PFSK-1 (cell line): ENCODE measurements around the gene GORASP1.

Experiments used
- FOXP2 ChIP-seq: optimal IDR thresholded peaks from 2 replicates; pipeline ENCODE3; 2011; ENCODE audit warnings: borderline replicate concordance, control low read depth, inconsistent platforms; ENCODE audit not compliant: insufficient read depth; ENCODE audit errors: extremely low read length, extremely low read depth
- POLR2AphosphoS5 ChIP-seq: IDR thresholded peaks from 2 replicates; pipeline ENCODE4 v1.6.1; 2012; ENCODE audit warnings: low read depth, mild to moderate bottlenecking, control low read depth, low read length, moderate library complexity
- SIN3A ChIP-seq: IDR thresholded peaks from 2 replicates; pipeline ENCODE4 v1.6.1; 2012; ENCODE audit warnings: mild to moderate bottlenecking, low read length, moderate library complexity, borderline replicate concordance; ENCODE audit not compliant: insufficient read depth
- TAF1 ChIP-seq: IDR thresholded peaks from 2 replicates; pipeline ENCODE4 v1.6.1; 2012; ENCODE audit warnings: low read length, control low read depth, borderline replicate concordance; ENCODE audit not compliant: insufficient read depth
- TF ChIP-seq, protein P1 (sequence below), 2 experiments: IDR thresholded peaks; 2 replicates each; pipeline versions ENCODE4 v1.6.1 to v1.8.0; 2011 to 2012; ENCODE audit warnings: low read depth in 2 of 2, low read length in 2 of 2, control low read depth in 1 of 2, inconsistent platforms in 1 of 2, mild to moderate bottlenecking in 1 of 2, moderate library complexity in 1 of 2; ENCODE audit not compliant: insufficient read depth in 1 of 2

The GORASP1 gene

DNA sequence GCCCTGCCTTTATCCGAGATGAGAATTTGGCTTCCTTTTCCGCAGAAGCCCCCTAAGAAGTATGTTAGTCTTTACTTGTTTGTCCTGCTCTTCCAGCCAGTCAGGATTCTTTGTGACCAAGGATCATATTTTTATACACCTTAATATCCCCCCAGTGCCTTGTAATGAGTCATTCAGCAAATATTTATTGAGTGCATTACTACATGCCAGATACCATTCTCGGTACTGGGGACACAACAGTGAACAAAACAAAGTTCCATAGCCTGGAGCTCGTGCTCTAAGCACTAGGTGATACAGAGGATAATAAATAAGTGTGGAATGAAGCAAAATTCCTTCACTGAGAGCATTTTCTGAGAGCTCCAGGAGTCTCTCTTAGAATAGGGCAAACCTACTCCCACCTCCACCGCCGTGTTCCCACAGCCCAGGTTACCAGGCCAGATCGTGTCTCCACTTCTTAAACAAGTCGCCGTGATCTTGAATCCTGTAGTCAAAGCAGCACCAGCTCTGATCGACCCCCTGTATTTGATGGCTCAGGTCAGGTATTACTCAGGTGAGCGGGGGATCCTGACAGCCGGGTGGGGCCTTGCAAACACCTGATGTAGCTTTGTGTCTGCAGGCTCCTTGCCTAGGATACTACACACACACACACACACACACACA lies 18.5 kb upstream of the GORASP1 start:
- TF ChIP-seq TAF1: no peak
- TF ChIP-seq FOXP2: no peak
- TF ChIP-seq, protein P1, sequence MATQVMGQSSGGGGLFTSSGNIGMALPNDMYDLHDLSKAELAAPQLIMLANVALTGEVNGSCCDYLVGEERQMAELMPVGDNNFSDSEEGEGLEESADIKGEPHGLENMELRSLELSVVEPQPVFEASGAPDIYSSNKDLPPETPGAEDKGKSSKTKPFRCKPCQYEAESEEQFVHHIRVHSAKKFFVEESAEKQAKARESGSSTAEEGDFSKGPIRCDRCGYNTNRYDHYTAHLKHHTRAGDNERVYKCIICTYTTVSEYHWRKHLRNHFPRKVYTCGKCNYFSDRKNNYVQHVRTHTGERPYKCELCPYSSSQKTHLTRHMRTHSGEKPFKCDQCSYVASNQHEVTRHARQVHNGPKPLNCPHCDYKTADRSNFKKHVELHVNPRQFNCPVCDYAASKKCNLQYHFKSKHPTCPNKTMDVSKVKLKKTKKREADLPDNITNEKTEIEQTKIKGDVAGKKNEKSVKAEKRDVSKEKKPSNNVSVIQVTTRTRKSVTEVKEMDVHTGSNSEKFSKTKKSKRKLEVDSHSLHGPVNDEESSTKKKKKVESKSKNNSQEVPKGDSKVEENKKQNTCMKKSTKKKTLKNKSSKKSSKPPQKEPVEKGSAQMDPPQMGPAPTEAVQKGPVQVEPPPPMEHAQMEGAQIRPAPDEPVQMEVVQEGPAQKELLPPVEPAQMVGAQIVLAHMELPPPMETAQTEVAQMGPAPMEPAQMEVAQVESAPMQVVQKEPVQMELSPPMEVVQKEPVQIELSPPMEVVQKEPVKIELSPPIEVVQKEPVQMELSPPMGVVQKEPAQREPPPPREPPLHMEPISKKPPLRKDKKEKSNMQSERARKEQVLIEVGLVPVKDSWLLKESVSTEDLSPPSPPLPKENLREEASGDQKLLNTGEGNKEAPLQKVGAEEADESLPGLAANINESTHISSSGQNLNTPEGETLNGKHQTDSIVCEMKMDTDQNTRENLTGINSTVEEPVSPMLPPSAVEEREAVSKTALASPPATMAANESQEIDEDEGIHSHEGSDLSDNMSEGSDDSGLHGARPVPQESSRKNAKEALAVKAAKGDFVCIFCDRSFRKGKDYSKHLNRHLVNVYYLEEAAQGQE (IDR thresholded peaks at IDR 0.05; ENCODE audit: insufficient read depth in 1 of 2, low read depth in 2 of 2, low read length in 2 of 2): no peak
- no peak for TF ChIP-seq POLR2AphosphoS5
- no peak for TF ChIP-seq SIN3A

DNA sequence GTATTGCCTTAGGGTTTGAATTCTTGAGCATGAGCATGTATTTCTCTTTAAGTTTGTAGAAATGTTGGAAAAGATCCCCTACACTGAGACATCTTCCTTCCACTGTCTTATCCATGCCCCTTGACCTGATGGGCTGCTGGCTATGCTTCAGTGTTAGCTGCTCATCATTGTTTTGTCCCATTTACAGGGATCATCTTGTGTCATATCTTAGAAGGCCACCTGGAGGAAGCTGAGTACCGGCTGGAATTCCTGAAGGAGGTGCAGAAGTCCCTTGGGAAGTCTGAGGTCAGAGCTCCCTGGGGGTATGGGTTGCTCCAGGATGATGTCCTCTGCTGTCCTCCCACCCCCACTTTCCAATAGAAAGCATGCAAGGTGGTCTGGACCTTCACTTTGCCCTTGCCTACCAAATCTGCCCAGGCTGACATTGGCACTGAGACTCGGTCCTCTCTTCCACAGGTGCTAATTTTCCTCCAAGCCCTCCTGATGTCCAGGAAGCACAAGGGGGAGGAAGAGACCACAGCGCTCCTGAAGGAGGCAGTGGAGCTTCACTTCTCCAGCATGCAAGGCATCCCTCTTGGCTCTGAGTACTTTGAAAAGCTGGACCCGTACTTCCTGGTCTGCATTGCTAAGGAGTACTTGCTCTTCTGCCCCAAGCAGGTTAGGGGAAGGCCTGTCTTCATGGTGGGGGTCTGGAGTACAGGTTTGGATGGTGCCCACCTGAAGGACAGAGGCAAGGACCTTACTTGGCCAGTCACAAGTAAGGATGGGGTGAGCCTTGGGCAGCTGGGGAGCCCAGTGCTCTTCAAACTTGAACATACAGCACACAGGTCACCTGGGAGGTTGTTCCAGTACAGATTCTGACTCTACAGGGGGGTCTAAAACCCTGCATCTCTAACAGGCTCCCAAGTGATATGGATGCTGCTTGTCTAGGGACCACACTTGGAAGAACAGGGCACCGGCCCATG lies 17.7 kb upstream of the GORASP1 start:
- TF ChIP-seq SIN3A: no peak

DNA sequence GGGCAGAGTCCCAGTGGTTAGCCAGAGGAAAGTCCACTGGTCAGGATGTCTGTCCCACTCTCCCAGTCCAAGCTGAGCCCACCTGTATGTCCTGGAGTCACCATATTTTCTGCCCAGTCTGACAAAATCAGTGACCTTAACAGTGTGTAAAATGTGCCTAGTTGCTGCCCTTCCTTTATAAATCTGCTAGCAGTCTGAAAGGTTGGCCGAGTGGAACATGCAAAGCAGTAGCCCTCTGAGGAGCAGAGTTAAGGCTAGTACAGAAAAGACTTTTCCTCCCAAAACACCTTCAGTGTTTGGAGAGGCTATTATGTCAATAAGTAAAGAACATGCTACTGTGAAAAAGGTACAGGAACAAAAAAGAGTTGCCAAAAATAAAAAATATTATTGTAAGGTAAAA lies 15.4 kb upstream of the GORASP1 start:
- TF ChIP-seq POLR2AphosphoS5 (no peak), SIN3A (no peak), FOXP2 (no peak), TAF1 (no peak)
- TF ChIP-seq, protein P1 (IDR thresholded peaks at IDR 0.05; ENCODE audit: insufficient read depth in 1 of 2, low read depth in 2 of 2, low read length in 2 of 2): no peak

DNA sequence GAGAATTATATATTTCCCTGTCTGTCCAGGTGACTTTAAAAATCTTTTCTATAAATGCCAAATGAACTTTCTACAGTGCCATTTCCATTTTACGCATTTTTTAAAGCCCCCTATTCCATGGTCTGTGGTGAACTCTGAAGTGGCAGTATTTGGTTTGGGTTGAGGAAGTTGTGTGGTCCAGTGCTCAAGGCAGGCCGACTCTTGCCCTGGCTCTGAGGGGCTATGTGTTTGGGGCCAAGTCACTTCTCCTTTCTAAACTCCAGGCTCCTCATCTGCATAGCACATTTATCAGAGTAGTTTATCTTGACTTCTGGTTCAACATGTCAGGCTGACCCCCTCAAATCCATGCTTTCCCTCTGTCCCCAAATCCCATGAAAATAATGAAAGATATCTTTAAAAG lies 14.2 kb upstream of the GORASP1 start:
- TF ChIP-seq SIN3A: no peak

DNA sequence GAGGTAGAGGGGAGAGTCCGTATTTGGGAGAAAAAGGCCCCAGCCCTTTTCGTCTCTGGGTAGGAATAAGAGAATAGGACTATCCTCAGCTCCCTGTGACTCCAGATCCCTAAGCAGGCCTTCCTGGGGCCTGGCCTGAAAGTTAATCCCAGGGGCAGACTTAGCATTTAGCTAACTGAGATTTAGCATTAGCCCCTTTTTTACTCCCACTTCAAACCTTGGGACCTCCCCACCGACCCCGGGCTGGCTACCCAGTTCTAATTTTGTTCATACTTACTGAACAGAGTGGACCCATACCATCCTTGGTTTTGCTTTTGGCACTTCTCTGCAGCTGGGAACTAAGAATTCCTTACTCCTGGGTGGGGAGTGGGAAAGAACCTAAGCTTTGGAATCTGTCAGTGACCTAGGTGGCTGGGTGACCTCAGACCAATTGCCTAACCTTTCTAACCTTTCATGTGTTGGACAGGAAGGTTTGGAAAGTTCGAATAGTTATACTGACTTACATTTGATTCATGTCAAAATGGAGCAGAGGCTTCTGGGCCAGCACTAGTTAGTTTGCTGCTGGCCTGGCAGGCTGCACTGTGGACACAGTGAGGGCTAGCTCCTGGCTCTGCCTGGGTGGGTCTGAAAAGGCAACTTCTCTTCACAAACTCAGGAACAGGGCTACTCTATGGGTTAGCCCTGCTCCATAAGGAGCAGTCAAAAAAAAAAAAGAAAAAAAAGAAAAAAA lies 11.7 kb upstream of the GORASP1 start:
- TF ChIP-seq SIN3A (no peak), FOXP2 (no peak), TAF1 (no peak), POLR2AphosphoS5 (no peak)
- TF ChIP-seq, protein P1 (IDR thresholded peaks at IDR 0.05; ENCODE audit: insufficient read depth in 1 of 2, low read depth in 2 of 2, low read length in 2 of 2): no peak

DNA sequence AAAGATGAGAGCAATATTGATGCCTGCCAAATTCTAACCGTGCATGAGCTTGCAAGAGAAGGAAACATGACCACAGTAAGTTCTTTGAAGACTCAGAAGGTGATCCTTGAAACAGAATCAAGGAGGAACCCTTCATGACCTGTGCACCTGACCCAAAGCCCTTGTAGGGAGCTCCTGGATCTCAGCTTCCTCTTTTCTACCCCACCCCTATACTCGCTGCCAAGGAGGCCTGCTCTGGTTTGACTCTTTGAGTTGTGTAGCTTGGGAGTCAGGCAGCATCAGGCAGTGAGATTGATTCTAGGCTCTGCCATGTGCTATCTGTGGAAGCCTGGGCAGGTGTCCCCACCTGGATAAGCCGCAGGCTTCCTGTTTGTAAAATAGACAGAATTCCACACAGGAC lies 10.7 kb upstream of the GORASP1 start:
- no peak for TF ChIP-seq SIN3A
- TF ChIP-seq TAF1: no peak
- TF ChIP-seq POLR2AphosphoS5: no peak
- TF ChIP-seq, protein P1 (IDR thresholded peaks at IDR 0.05; ENCODE audit: insufficient read depth in 1 of 2, low read depth in 2 of 2, low read length in 2 of 2): no peak
- no peak for TF ChIP-seq FOXP2
